ENCODE results near the gene CACNA1B.

DNA sequence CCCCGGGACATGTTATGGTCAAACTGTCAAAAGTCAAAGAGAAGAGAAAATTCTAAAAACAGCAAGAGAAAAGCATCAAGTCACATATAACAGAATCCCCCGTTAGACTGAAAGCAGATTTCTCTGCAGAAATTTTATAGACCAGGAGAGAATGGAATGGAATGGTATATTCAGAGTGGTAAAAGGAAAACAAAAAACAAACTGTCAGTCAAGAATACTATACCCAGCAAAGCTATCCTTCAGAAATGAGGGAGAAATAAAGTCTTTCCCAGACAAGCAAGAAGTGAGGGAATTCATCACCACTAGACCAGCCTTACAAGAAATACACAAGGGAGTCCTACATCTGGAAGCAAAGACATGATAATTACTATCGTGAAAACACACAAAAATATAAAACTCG lies 208.0 kb downstream of the CACNA1B start:
- TF ChIP-seq, protein P1, sequence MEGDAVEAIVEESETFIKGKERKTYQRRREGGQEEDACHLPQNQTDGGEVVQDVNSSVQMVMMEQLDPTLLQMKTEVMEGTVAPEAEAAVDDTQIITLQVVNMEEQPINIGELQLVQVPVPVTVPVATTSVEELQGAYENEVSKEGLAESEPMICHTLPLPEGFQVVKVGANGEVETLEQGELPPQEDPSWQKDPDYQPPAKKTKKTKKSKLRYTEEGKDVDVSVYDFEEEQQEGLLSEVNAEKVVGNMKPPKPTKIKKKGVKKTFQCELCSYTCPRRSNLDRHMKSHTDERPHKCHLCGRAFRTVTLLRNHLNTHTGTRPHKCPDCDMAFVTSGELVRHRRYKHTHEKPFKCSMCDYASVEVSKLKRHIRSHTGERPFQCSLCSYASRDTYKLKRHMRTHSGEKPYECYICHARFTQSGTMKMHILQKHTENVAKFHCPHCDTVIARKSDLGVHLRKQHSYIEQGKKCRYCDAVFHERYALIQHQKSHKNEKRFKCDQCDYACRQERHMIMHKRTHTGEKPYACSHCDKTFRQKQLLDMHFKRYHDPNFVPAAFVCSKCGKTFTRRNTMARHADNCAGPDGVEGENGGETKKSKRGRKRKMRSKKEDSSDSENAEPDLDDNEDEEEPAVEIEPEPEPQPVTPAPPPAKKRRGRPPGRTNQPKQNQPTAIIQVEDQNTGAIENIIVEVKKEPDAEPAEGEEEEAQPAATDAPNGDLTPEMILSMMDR (IDR thresholded peaks at IDR 0.05): no peak
- TF ChIP-seq RAD21 (IDR thresholded peaks at IDR 0.05; ENCODE audit: low read length) (no peak), TAF1 (IDR thresholded peaks at IDR 0.05; ENCODE audit: borderline replicate concordance, low read depth, low read length) (no peak), GABPA (IDR thresholded peaks at IDR 0.05; ENCODE audit: low read depth) (no peak), CHD2 (IDR thresholded peaks at IDR 0.05; ENCODE audit: low read length, partially characterized antibody) (no peak), FOXJ3 (CRISPR knock-in tag; IDR thresholded peaks at IDR 0.05) (no peak), ELF1 (IDR thresholded peaks at IDR 0.05) (no peak), TCF12 (IDR thresholded peaks at IDR 0.05) (no peak), EP300 (IDR thresholded peaks at IDR 0.05; ENCODE audit: borderline replicate concordance in 1 of 2, low read depth in 1 of 2, low read length in 1 of 2) (no peak), MXI1 (IDR thresholded peaks at IDR 0.05; ENCODE audit: low read depth, low read length) (no peak), POLR2AphosphoS5 (IDR thresholded peaks at IDR 0.05; ENCODE audit: low read depth, low read length) (no peak), YY1 (IDR thresholded peaks at IDR 0.05; ENCODE audit: low read depth) (no peak)
- TF ChIP-seq, protein P2, sequence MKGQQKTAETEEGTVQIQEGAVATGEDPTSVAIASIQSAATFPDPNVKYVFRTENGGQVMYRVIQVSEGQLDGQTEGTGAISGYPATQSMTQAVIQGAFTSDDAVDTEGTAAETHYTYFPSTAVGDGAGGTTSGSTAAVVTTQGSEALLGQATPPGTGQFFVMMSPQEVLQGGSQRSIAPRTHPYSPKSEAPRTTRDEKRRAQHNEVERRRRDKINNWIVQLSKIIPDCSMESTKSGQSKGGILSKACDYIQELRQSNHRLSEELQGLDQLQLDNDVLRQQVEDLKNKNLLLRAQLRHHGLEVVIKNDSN (IDR thresholded peaks at IDR 0.05; ENCODE audit: borderline replicate concordance, low read depth): no peak
- TF ChIP-seq, protein P3, sequence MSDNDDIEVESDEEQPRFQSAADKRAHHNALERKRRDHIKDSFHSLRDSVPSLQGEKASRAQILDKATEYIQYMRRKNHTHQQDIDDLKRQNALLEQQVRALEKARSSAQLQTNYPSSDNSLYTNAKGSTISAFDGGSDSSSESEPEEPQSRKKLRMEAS (IDR thresholded peaks at IDR 0.05; ENCODE audit: low read depth): no peak

Measured in SK-N-SH (cell line).